ENCODE results near the gene RENBP. TPM values are rescaled to one million over a fixed set of nuclear protein-coding genes. Genes with fewer than 3 reads are reported as not detected.

The RENBP gene
- total and polyA plus RNA-seq, 2 of the 13 experiments (the other 11 are each of a cell fraction or from before 2014, with no cell fraction given) = 1.4 to 2.6 TPM

GRCh38 chrX:153926858-153927671 lies 17.4 kb downstream of the RENBP start (continued):
- TF ChIP-seq TFDP2 (CRISPR knock-in tag; IDR thresholded peaks at IDR 0.05) (no peak), ZNF737 (CRISPR knock-in tag; IDR thresholded peaks at IDR 0.05; ENCODE audit: borderline replicate concordance) (no peak), CTCF (CRISPR knock-in tag; IDR thresholded peaks at IDR 0.05) (peak; percentile 2; the same call in 1 of the 2 replicates), ZNF17 (CRISPR knock-in tag; IDR thresholded peaks at IDR 0.05) (no peak), EED (CRISPR knock-in tag; IDR thresholded peaks at IDR 0.05) (no peak), TBX2 (CRISPR knock-in tag; IDR thresholded peaks at IDR 0.05; ENCODE audit: borderline replicate concordance) (peak; percentile 61), HES4 (CRISPR knock-in tag; IDR thresholded peaks at IDR 0.05; ENCODE audit: borderline replicate concordance) (no peak), ZNF451 (CRISPR knock-in tag; IDR thresholded peaks at IDR 0.05) (0 out of 2 replicates have a peak, but pooled peaks have one; percentile 24), ZNF441 (CRISPR knock-in tag; IDR thresholded peaks at IDR 0.05; ENCODE audit: borderline replicate concordance) (0 out of 2 replicates have a peak, but pooled peaks have one; percentile 11), JUND (CRISPR knock-in tag; IDR thresholded peaks at IDR 0.05) (no peak), SOX5 (CRISPR knock-in tag; IDR thresholded peaks at IDR 0.05; ENCODE audit: borderline replicate concordance) (peak; percentile 21; the same call in 1 of the 2 replicates), ZFYVE20 (CRISPR knock-in tag; IDR thresholded peaks at IDR 0.05; ENCODE audit: borderline replicate concordance, low read depth) (no peak), GABPA (IDR thresholded peaks at IDR 0.05; ENCODE audit: low read depth, low read length) (no peak), GABPA (CRISPR knock-in tag; IDR thresholded peaks at IDR 0.05; ENCODE audit: low read depth) (peak; percentile 74), ZNF777 (CRISPR knock-in tag; IDR thresholded peaks at IDR 0.05) (no peak), HOXA3 (CRISPR knock-in tag; IDR thresholded peaks at IDR 0.05) (peak; percentile 36; the same call in 1 of the 2 replicates), AKAP8 (CRISPR knock-in tag; IDR thresholded peaks at IDR 0.05) (peak; percentile 23; the same call in 1 of the 2 replicates), REST (IDR thresholded peaks at IDR 0.05; ENCODE audit: borderline replicate concordance in 1 of 2, low read depth in 1 of 2, low read length in 2 of 2) (peak in 1 of 2 experiments; percentile 17; a peak in 1 of 4 replicates), EP300 (IDR thresholded peaks at IDR 0.05; ENCODE audit: low read depth in 2 of 2, low read length in 2 of 2) (peak in 1 of 2 experiments; percentile 52; a peak in 2 of 4 replicates), EP300 (CRISPR knock-in tag; IDR thresholded peaks at IDR 0.05; ENCODE audit: borderline replicate concordance) (no peak; the same call in 1 of the 2 replicates), NR2F6 (IDR thresholded peaks at IDR 0.05) (peak; percentile 85), NR2F6 (CRISPR knock-in tag; IDR thresholded peaks at IDR 0.05) (peak; percentile 92), CBX2 (IDR thresholded peaks at IDR 0.05; ENCODE audit: low read depth, low read length) (no peak), CBX2 (CRISPR knock-in tag; IDR thresholded peaks at IDR 0.05; ENCODE audit: low read depth) (no peak), KDM4B (CRISPR knock-in tag; IDR thresholded peaks at IDR 0.05) (0 out of 2 replicates have a peak, but pooled peaks have one; percentile 9)

Measured in HepG2 (cell line).